H9 (cell line): ENCODE measurements around the gene LPAR1. TPM values are rescaled to one million over a fixed set of nuclear protein-coding genes. Genes with fewer than 3 reads are reported as not detected.

Source experiments
- DNase-seq: peaks from one replicate; pipeline ENCODE4 v3.0.0-alpha.2; 2017
- H2AFZ ChIP-seq: one replicate; pipeline ENCODE4 v1.6.1; 2013; ENCODE audit warnings: mild to moderate bottlenecking, low read length, control low read depth, moderate library complexity
- H2AK5ac ChIP-seq: 2 replicates; pipeline ENCODE4 v1.6.1; 2013; ENCODE audit warnings: low read length, control low read depth, mixed read lengths; ENCODE audit not compliant: insufficient read length
- H2BK120ac ChIP-seq: one replicate; pipeline ENCODE4 v1.6.1; 2013; ENCODE audit warnings: low read depth, mild to moderate bottlenecking, low read length, control low read depth, inconsistent platforms; ENCODE audit not compliant: poor library complexity, severe bottlenecking
- H2BK12ac ChIP-seq: 2 replicates; pipeline ENCODE4 v1.6.1; 2013; ENCODE audit warnings: low read length, control low read depth, mixed read lengths, low read depth; ENCODE audit not compliant: insufficient read length
- H2BK15ac ChIP-seq: 2 replicates; pipeline ENCODE4 v1.6.1; 2013; ENCODE audit warnings: low read depth, low read length, control low read depth
- H2BK20ac ChIP-seq: one replicate; pipeline ENCODE4 v1.6.1; 2013; ENCODE audit warnings: low read depth, mild to moderate bottlenecking, low read length, control low read depth, inconsistent platforms; ENCODE audit not compliant: poor library complexity, severe bottlenecking
- H2BK5ac ChIP-seq: 2 replicates; pipeline ENCODE4 v1.6.1; 2013; ENCODE audit warnings: low read length, control low read depth, mixed read lengths; ENCODE audit not compliant: insufficient read length
- H3K14ac ChIP-seq: 2 replicates; pipeline ENCODE4 v1.6.1; 2013; ENCODE audit warnings: low read length, control low read depth; ENCODE audit not compliant: insufficient read depth
- H3K18ac ChIP-seq: 2 replicates; pipeline ENCODE4 v1.6.1; 2013; ENCODE audit warnings: low read depth, mild to moderate bottlenecking, mixed read lengths, low read length, control low read depth; ENCODE audit not compliant: insufficient read length
- H3K23ac ChIP-seq: 2 replicates; pipeline ENCODE4 v1.6.1; 2013; ENCODE audit warnings: low read length, control low read depth, mixed read lengths, low read depth; ENCODE audit not compliant: insufficient read length
- H3K23me2 ChIP-seq: 2 replicates; pipeline ENCODE4 v1.6.1; 2013; ENCODE audit warnings: low read depth, mild to moderate bottlenecking, mixed read lengths, low read length, control low read depth; ENCODE audit not compliant: insufficient read length, poor library complexity, severe bottlenecking
- H3K27ac ChIP-seq: 2 replicates; pipeline ENCODE4 v1.5.1; 2013; ENCODE audit warnings: low read length, control low read depth, mixed read lengths, low read depth; ENCODE audit not compliant: insufficient read length
- H3K27me3 ChIP-seq: 2 replicates; pipeline ENCODE4 v1.6.1; 2013; ENCODE audit warnings: low read length, control low read depth, inconsistent platforms; ENCODE audit not compliant: insufficient read depth
- H3K4ac ChIP-seq: 2 replicates; pipeline ENCODE4 v1.6.1; 2013; ENCODE audit warnings: low read depth, mild to moderate bottlenecking, control low read depth, inconsistent platforms, low read length, moderate library complexity
- H3K4me1 ChIP-seq: 2 replicates; pipeline ENCODE4 v1.6.1; 2013; ENCODE audit warnings: low read length, control low read depth, inconsistent platforms; ENCODE audit not compliant: insufficient read depth
- H3K4me2 ChIP-seq: 2 replicates; pipeline ENCODE4 v1.6.1; 2013; ENCODE audit warnings: low read length, control low read depth, mixed read lengths; ENCODE audit not compliant: insufficient read length, insufficient read depth
- H3K56ac ChIP-seq: 2 replicates; pipeline ENCODE4 v1.6.1; 2013; ENCODE audit warnings: low read depth, mild to moderate bottlenecking, mixed read lengths, low read length, control low read depth; ENCODE audit not compliant: insufficient read length
- H3K79me1 ChIP-seq: 2 replicates; pipeline ENCODE4 v1.6.1; 2013; ENCODE audit warnings: low read depth, mild to moderate bottlenecking, moderate library complexity, low read length, control low read depth, inconsistent platforms; ENCODE audit not compliant: insufficient read depth, poor library complexity, severe bottlenecking
- H3K79me2 ChIP-seq: 2 replicates; pipeline ENCODE4 v1.6.1; 2013; ENCODE audit warnings: low read length, control low read depth, inconsistent platforms; ENCODE audit not compliant: insufficient read depth
- H3K9ac ChIP-seq: 2 replicates; pipeline ENCODE4 v1.6.1; 2013; ENCODE audit warnings: low read length, control low read depth, mixed read lengths; ENCODE audit not compliant: insufficient read length; ENCODE audit errors: extremely low read depth
- H3K9me3 ChIP-seq: one replicate; pipeline ENCODE4 v1.6.1; 2013; ENCODE audit warnings: low read depth, low read length, inconsistent platforms; ENCODE audit not compliant: control insufficient read depth
- H3T11ph ChIP-seq: one replicate; pipeline ENCODE4 v1.6.1; 2013; ENCODE audit warnings: mild to moderate bottlenecking, low read length, control low read depth, inconsistent platforms
- H4K20me1 ChIP-seq: one replicate; pipeline ENCODE4 v1.6.1; 2013; ENCODE audit not compliant: control insufficient read depth, insufficient read length, insufficient read depth
- H4K5ac ChIP-seq: 2 replicates; pipeline ENCODE4 v1.6.1; 2013; ENCODE audit warnings: low read depth, mild to moderate bottlenecking, mixed read lengths, low read length, control low read depth; ENCODE audit not compliant: insufficient read length
- H4K8ac ChIP-seq: replicated peaks from 2 replicates; pipeline ENCODE4 v1.6.1; 2013; ENCODE audit warnings: low read length, control low read depth, mixed read lengths, low read depth; ENCODE audit not compliant: insufficient read length
- H4K91ac ChIP-seq: 2 replicates; pipeline ENCODE4 v1.6.1; 2013; ENCODE audit warnings: low read depth, mild to moderate bottlenecking, moderate library complexity, mixed read lengths, low read length, control low read depth; ENCODE audit not compliant: insufficient read length
- H3K27ac Mint-ChIP-seq, 3 experiments: 2 replicates in 2 of 3; 3 replicates in 1 of 3; pipeline ENCODE4 v1.8.0; 2020 to 2021; ENCODE audit warnings: mixed read lengths in 3 of 3, mild to moderate bottlenecking in 1 of 3, moderate library complexity in 1 of 3
- H3K27me3 Mint-ChIP-seq: 2 replicates; pipeline ENCODE4 v1.8.0; 2021; ENCODE audit warnings: low read depth, mild to moderate bottlenecking, moderate library complexity, mixed read lengths
- H3K36me3 Mint-ChIP-seq, 3 experiments: 2 replicates in 2 of 3; 3 replicates in 1 of 3; pipeline ENCODE4 v1.8.0; 2020 to 2021; ENCODE audit warnings: low read depth in 3 of 3, mixed read lengths in 3 of 3; ENCODE audit not compliant: insufficient read depth in 1 of 3
- H3K4me1 Mint-ChIP-seq, 2 experiments: 2 replicates each; pipeline ENCODE4 v1.8.0; 2020; ENCODE audit warnings: mixed read lengths in 2 of 2
- H3K4me3 Mint-ChIP-seq, 2 experiments: 2 replicates in 1 of 2; 3 replicates in 1 of 2; pipeline ENCODE4 v1.8.0; 2020 to 2021; ENCODE audit warnings: mild to moderate bottlenecking in 2 of 2, mixed read lengths in 2 of 2, moderate library complexity in 1 of 2
- H3K9me3 Mint-ChIP-seq, 2 experiments: 2 replicates in 1 of 2; 3 replicates in 1 of 2; pipeline ENCODE4 v1.8.0; 2020; ENCODE audit warnings: mild to moderate bottlenecking in 2 of 2, mixed read lengths in 2 of 2, moderate library complexity in 1 of 2
- WGBS: extraction: QIAGEN DNeasy Blood & Tissue Kit; methylation state at CpG from one replicate; pipeline ENCODE4 v1.1.7; 2013; ENCODE audit warnings: missing lambda C conversion rate, low lambda C conversion rate, mixed read lengths; ENCODE audit not compliant: insufficient read length; ENCODE audit errors: extremely low coverage; 5-methylcytosine and 5-hydroxymethylcytosine counted together
- total RNA-seq: library from RNA; stranded (reverse); gene quantifications from 2 replicates; pipeline ENCODE4 v1.2.1, GENCODE V29; 2021
- TF ChIP-seq, protein P1 (sequence below): fragments of 200-600 bp; sonication (generic); conservative IDR thresholded peaks from 3 replicates; pipeline ENCODE4 v1.8.0; 2021; ENCODE audit warnings: antibody characterized with exemption, mild to moderate bottlenecking

The LPAR1 gene
- total RNA-seq, 1 experiment from 2014 or later = 1.3 TPM

DNA sequence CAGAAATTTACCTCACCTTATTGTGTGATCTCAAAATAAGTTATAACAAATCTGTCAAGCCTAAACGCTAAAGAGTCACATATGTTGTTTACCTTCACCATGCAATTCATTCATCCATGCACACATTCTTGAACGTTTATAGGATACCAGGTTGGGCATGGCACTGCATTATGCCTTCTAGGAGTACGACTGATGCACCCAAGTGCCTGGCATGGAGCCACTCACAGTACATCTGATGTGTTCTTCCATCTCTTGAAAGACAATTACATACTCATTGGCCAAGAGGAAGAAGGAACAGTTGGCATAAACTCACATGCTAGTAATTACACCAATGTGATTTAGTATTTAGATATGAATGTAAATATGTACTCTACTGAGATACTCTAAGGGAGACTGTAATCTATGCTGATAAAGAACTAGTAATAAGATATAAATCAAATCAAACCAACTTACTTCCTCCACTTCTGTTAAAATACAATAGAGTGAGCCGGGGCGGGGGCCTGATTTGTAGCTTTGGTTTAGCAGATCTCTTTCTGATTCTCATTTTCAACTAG is 90.7 kb downstream of the LPAR1 start:
- Histone ChIP-seq H4K91ac (no peak overlapping the region), H3T11ph (no peak overlapping the region), H3K14ac (no peak overlapping the region), H2AFZ (no peak overlapping the region), H4K20me1 (no peaks in the 10 kb centered on the region), H3K4me1 (no peaks in the 10 kb centered on the region), H2AK5ac (no peak overlapping the region), H3K23ac (no peak overlapping the region), H2BK12ac (no peak overlapping the region), H3K9ac (no peak overlapping the region), H3K27me3 (no peaks in the 10 kb centered on the region), H2BK15ac (no peak overlapping the region), H3K4me2 (no peak overlapping the region), H3K79me2 (no peaks in the 10 kb centered on the region), H2BK120ac (no peak overlapping the region), H3K9me3 (no peaks in the 10 kb centered on the region), H4K8ac (no peak overlapping the region), H4K5ac (no peak overlapping the region), H3K79me1 (no peaks in the 10 kb centered on the region), H3K4ac (no peak overlapping the region), H3K23me2 (no peaks in the 10 kb centered on the region), H3K27ac (no peak overlapping the region), H3K56ac (no peak overlapping the region), H2BK20ac (no peak overlapping the region), H2BK5ac (no peak overlapping the region), H3K18ac (no peak overlapping the region)
- TF ChIP-seq, protein P1, sequence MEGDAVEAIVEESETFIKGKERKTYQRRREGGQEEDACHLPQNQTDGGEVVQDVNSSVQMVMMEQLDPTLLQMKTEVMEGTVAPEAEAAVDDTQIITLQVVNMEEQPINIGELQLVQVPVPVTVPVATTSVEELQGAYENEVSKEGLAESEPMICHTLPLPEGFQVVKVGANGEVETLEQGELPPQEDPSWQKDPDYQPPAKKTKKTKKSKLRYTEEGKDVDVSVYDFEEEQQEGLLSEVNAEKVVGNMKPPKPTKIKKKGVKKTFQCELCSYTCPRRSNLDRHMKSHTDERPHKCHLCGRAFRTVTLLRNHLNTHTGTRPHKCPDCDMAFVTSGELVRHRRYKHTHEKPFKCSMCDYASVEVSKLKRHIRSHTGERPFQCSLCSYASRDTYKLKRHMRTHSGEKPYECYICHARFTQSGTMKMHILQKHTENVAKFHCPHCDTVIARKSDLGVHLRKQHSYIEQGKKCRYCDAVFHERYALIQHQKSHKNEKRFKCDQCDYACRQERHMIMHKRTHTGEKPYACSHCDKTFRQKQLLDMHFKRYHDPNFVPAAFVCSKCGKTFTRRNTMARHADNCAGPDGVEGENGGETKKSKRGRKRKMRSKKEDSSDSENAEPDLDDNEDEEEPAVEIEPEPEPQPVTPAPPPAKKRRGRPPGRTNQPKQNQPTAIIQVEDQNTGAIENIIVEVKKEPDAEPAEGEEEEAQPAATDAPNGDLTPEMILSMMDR = no peak
- no peak for DNase-seq
- WGBS = no CpG with 5 or more reads among the region's 5 CpGs
- Mint-ChIP-seq H3K27ac (0 out of 7 replicates have a peak overlapping the region, but pooled peaks of 1 of the 3 experiments have one; percentile 63), H3K27me3 (no peaks in the 10 kb centered on the region), H3K4me3 (no peak overlapping the region), H3K4me1 (peaks cover 8 to 24% of the 10 kb centered on the region in 2 experiments; a peak in 3 of 4 replicates), H3K36me3 (no peaks in the 10 kb centered on the region), H3K9me3 (no peaks in the 10 kb centered on the region)
